ENCODE measurements around the gene METTL25.

DNA sequence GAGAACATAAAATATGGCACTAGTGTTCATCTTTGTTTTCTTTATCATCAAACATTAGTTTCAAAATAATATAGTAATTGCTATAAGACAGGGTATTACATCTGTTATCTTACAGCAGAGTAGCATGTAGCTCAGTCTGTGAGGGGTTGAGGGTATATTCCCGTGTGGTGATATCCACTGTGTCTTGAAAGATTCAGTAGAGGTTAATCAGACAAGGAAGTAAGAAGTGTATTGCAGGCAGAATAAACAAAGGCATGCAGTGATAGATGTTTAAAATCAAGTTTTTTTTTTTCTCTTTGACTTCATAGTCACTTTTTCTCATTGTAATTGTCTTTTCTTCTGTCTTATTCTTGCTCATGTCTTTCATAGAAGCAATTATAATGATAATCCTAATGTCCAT, 48.3 kb downstream of the METTL25 start:
- no peak for TF ChIP-seq POLR2A (IDR thresholded peaks at IDR 0.05)
- TF ChIP-seq, protein P1, sequence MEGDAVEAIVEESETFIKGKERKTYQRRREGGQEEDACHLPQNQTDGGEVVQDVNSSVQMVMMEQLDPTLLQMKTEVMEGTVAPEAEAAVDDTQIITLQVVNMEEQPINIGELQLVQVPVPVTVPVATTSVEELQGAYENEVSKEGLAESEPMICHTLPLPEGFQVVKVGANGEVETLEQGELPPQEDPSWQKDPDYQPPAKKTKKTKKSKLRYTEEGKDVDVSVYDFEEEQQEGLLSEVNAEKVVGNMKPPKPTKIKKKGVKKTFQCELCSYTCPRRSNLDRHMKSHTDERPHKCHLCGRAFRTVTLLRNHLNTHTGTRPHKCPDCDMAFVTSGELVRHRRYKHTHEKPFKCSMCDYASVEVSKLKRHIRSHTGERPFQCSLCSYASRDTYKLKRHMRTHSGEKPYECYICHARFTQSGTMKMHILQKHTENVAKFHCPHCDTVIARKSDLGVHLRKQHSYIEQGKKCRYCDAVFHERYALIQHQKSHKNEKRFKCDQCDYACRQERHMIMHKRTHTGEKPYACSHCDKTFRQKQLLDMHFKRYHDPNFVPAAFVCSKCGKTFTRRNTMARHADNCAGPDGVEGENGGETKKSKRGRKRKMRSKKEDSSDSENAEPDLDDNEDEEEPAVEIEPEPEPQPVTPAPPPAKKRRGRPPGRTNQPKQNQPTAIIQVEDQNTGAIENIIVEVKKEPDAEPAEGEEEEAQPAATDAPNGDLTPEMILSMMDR (IDR thresholded peaks at IDR 0.05), result no peak

All from adrenal gland (tissue), 5 donors.